HG03108 (cell line): Measurements from ENCODE around the gene ATXN1.
A peak's percentile ranks its signal among the peaks of the same experiment; 100 is the strongest.
"Not testable (repeated sequence)": the region's sequence is repeated elsewhere in the genome, so short reads cannot be mapped to it uniquely, and the experiment has no call there.

ENCODE experiments used
- ATAC-seq: cut with Tn5 transposase; IDR thresholded peaks from one replicate; pipeline ENCODE4 v1.9.1; 2021; ENCODE audit warnings: moderate library complexity; ENCODE audit not compliant: unreplicated experiment

The ATXN1 gene

GRCh38 chr6:16654701-16655100, 106.6 kb downstream of the ATXN1 start:
- peak; percentile 34 for ATAC-seq

DNA sequence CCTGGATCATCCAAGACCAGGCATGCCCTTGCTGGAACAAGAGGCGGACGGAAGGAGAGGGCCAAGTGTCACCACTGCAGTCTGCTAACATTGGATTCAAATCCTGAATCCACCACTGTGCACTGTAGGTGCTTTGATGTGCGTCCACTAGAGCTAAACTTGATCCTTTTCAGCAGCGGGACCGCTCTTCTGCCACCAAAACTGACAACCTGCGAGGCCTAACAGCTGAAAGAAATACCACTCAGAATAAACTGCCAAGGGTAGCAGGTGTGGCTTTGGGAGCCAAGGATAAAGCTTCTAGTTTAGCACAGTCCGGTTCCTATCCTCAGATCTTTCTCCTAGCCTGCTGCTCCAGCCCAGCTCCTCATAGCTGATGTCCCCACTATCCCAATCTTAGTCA, 108.0 kb downstream of the ATXN1 start:
- no peak for ATAC-seq

- ATAC-seq = peak; percentile 90
These were observed 109.4 kb downstream of the ATXN1 start for GRCh38 chr6:16651871-16652270.

- ATAC-seq = no peak
These were observed 111.4 kb downstream of the ATXN1 start for GRCh38 chr6:16649890-16650289.

GRCh38 chr6:16649241-16649640, 112.0 kb downstream of the ATXN1 start:
- no peak for ATAC-seq

GRCh38 chr6:16648003-16648402, 113.3 kb downstream of the ATXN1 start:
- ATAC-seq = no peak

GRCh38 chr6:16647422-16647821, 113.8 kb downstream of the ATXN1 start:
- no peak for ATAC-seq

GRCh38 chr6:16644540-16645250, 116.6 kb downstream of the ATXN1 start:
- ATAC-seq = no peak

DNA sequence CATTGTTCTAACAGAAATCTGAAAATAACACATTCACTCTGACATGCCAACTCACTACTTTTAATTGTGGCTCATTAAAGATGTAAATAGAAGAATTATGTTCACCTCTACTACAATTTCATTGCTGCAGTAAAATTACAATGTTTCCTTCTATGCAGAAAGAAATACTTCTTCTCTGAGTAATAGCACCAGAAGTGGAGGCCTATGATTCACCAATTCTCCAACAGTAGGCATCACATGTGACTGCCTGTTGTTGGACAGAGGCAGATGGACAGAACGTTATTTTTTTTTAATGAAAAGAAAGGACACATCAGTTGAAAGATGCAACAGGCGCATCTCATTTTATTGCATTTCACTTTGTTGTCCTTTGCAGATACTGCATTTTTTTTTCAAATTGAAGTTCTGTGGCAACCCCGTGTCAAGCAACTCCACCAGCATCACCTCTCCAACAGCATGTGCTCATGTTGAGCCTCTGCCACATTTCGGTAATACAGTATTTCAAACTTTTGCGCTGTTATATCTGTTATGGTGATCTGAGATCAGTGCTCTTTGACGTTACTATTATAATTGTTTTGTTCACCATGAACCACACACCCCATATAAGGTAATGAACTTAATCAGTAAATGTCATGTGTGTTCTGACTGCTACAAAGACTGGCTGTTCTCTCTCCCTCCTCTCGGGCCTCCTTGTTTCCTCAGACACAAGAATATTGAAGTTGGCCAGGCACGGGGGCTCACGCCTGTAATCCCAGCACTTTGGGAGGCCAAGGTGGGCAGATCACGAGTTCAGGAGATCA, 121.4 kb downstream of the ATXN1 start:
- ATAC-seq = no peak

DNA sequence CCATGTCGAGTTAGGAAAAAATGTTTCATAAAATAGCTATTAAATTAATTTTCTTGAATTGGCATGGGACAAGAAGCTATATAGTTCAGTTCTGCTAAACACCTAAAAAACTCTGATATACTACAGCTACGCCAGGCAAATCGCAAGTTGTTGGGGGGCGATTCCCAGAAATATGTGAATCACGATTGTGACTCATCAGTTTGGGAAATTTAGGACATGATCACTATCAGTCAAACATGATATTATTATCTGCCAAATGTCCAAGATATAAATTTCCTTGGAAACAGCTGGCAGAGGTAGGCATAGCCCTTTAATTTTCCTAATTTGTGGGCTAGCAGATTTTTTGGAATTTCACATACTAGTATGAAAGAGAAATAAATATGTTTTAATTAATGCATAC, 123.6 kb downstream of the ATXN1 start:
- no peak for ATAC-seq

- peak; percentile 38 for ATAC-seq
These were observed 125.3 kb downstream of the ATXN1 start for GRCh38 chr6:16635810-16636602.

DNA sequence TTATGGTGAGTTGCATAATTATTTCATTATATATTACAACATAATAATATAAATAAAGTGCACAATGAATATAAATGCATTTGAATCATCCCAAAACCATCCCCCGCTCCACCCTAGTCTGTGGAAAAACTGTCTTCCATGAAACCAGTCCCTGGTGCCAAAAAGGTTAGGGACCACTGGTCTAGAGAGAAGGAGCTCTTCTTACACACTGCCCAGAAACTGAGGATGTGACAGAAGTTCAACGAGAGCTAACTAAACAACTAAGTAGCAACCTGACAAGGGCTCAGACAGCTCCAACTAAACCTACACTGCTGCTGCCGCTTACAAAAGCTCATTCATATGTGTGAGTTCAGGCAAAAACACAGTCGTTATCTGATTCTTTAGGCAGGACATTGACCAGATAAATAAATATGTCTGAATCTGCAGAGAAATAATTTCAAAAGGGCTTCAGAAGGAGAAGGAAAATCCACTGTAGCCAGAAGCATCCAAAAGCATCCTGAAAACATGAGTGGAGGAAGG, 125.9 kb downstream of the ATXN1 start:
- no peak for ATAC-seq

DNA sequence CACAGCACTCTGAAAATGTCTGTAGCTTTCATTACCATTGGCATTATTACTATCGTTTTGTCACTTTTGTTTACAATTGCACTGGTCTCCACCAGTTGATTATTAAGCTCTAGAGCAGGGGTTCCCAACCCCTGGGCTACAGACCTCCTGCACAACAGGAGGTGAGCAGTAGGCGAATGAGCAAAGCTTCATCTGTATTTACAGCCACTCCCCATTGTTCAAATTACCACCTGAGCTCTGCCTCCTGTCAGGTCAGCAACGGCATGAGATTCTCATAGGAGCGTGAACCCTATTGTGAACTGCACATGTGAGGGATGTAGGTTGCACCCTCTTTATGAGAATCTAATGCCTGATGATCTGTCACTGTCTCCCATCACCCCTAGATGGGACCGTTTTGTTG, 126.4 kb downstream of the ATXN1 start:
- no peak for ATAC-seq

GRCh38 chr6:16633961-16634360, 127.3 kb downstream of the ATXN1 start:
- no peak for ATAC-seq

DNA sequence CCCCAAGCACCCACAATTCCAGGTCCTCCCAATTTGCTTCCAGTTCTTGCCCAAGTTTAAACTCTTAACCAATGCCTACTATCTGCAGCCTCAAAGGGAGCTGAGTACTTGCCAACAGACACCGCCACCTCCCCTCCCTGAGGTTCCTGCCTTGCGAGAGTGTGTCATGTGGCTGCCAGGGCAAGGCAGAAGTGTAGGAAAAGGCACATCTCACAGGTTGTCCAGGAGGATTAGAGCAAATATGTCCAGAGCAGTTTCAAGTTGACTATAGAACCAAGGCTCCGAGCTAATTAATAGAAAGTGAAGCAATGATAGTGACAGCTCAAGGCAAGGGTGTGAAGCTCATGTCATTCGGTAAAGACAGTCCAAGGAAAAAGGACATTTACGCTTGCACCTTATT, 127.8 kb downstream of the ATXN1 start:
- ATAC-seq = no peak

GRCh38 chr6:16632101-16632500, 129.2 kb downstream of the ATXN1 start:
- ATAC-seq = no peak

DNA sequence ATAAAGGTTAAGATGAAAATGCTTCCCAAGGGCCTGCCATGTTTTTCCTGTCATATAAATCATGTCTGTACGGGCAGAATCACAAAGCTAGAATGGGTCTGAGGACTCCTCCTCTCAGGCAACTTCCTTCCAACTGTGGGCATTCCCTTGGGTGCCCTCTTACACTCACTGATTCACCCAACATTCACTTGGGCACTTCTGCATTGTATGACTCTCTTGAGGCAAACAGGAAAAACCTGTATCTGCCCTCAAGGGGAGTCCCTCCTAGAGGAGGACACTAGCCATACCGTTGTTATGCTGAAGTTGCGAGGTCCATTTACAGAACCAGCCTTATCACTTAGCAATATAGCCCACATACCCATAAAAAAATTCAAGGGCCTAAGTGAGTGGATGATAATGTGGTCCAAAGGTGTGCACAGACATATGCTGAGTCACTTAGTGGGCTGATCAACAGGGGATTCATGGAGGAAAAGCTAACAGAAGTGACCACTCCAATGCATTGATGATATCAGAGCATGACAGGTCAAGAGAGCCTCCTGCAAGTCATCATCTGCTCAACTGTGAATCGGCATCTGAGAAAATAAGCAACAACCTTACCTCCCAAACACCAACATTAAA, 131.1 kb downstream of the ATXN1 start:
- no peak for ATAC-seq

GRCh38 chr6:16628580-16628979, 132.7 kb downstream of the ATXN1 start:
- not testable (repeated sequence) for ATAC-seq

DNA sequence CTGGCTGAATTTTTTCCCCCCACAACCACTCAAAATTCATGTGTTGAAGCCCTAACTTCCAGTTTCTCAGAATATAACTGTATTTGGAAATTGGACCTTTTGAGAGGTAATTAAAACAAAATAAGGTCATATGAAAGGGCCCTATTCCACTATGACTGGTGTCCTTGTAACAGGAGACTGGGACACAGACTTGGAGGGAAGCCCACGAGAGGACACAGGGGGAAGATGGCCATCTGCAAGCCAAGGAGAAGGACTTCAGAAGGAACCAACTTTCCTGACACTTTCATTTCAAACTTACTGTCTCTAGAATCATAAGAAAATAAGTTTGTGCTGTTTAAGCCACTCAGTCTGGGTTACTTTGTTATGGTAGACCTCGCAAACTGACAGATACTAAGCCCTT, 134.6 kb downstream of the ATXN1 start:
- ATAC-seq = no peak

- ATAC-seq = no peak
These were observed 135.7 kb downstream of the ATXN1 start for GRCh38 chr6:16625291-16626265.
